Activated CD8-positive, alpha-beta memory T cell treated with anti-CD3 and anti-CD28 coated beads, Interleukin-2, amount 50 U/mL, for 4 hours (primary cell): ENCODE results near the gene MAP2K3.
"Not testable (repeated sequence)": the region's sequence is repeated elsewhere in the genome, so short reads cannot be mapped to it uniquely, and the experiment has no call there.

Source experiments
- DNase-seq: peaks from one replicate; pipeline ENCODE4 v3.0.0-alpha.2; 2020

The MAP2K3 gene

DNA sequence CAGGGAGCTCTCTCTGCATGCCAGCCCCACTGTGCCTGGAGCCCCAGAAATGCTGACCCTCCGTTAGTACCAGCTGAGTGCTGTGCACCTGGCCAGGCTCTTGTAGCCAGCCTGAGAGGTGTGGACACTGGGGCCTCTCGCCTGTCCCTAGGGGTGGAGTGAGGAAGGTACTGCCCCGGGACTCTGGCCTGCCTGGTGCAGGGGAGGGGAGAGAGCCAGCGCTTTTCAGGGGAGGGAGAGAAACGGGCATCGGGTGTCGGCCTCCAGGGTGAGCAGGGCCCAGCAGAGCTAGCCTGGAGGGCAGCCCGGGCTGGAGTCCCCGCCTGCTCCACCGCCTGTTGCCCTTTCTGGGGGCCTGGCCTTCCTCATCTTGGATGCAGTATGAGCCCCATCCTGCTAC is 13.1 kb downstream of the MAP2K3 start:
- no peak for DNase-seq

DNA sequence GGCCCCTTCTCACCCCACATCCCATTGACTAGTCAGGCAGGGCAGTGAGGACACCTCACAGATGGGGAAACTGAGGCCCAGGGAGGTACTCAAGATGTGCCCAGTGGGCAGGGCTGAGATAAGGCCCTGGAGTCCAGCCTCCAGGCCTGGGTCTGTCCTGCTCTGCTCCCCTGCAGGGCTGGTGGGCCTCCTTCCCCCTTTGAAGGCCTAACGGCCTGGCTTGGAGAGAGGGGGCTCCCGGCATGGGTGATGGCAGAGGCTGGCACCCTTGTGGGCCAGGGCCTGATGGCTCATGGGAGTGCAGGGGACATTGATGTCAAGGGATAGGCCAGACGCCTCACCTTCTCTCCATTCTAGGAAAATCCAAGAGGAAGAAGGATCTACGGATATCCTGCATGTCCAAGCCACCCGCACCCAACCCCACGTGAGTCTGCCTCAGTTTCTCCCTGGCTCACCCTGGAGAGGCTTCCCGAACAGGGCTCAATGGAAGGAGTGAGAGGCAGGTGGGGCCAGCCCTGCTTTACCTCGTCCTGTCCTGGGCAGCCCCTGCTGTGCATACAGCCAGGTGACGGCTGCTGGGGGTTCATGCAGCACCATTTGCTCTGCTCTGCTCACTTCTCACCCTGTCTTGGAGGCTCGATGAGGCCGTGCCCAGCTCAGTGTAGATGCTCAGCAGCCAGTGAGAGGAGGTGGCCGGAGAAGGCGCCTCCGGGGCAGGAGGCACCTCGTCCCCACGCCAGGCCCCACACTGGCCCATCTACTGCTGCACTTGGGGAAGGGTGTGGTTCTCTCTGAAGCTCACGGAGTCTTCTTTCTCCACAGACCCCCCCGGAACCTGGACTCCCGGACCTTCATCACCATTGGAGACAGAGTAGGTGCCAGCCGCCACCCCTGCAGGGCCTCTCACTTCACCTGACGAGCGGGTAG is 13.8 kb downstream of the MAP2K3 start:
- no peak for DNase-seq

DNA sequence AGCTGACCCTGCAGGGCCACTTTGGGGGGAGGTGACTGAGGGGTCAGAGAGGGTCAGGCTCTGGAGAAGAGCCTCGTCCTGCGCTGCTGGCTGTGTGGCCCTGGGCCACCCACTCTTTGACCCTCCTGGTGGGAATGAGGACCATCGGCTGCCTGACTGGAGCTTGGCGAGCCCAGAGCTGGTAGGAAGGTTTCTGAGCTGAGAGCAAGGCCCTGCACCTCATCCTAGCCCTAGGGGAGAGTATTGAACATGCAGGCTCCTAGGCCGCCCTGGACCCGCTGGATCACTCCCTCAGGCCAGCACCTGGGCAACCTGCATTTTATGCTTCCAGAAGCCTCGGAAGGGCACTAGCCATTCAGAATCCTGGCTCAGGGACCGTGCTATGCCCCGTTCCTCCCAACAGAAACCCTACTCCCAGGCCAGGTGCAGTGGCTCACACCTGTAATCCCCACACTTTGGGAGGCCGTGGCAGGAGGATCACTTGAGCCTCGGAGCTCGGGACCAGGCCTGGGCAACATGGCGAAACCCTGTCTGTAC is 14.5 kb downstream of the MAP2K3 start:
- no peak for DNase-seq

GRCh38 chr17:21299981-21300600 is 15.6 kb downstream of the MAP2K3 start:
- DNase-seq = no peak

DNA sequence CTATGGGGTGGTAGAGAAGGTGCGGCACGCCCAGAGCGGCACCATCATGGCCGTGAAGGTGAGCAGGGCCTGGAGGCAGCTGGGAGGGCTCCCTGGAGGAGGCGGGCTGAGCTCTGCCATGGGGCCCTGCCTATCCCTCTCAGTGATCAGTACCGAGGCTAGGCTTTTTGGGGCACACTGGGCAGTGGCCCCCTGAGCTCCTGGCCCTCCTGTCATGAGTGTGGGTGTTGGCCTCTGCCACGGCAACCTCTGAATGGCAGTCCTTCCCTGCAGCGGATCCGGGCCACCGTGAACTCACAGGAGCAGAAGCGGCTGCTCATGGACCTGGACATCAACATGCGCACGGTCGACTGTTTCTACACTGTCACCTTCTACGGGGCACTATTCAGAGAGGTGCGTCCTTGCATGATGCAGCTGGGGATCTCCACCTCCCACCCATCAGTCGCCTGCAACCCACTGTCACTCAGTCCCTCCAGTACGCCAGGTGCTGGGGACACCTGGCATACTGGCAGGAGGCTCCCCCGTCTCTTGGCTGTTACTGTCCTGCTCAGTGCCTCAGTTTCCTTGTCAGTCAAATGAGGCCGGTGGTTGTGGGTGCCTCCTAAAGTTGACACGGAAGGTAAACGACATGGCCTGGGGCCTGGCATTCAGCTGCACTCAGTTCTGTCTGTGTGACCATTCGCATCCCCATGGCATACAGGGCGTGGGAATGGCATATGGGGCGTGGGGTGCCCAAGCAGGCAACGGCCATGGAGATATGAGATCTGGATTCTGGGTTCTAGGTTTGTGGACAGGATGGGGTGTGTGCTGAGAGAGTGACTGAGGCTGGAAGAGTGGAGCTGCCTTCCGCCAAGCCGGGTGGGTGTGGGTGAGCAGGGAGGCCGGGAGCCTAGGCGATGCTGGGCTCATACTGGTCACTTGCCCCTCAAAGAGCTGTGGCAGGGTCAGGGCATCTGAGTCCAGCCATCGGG is 16.4 kb downstream of the MAP2K3 start:
- no peak for DNase-seq

GRCh38 chr17:21301593-21302550 is 17.4 kb downstream of the MAP2K3 start:
- DNase-seq = no peak

GRCh38 chr17:21302711-21303425 is 18.4 kb downstream of the MAP2K3 start:
- no peak for DNase-seq

DNA sequence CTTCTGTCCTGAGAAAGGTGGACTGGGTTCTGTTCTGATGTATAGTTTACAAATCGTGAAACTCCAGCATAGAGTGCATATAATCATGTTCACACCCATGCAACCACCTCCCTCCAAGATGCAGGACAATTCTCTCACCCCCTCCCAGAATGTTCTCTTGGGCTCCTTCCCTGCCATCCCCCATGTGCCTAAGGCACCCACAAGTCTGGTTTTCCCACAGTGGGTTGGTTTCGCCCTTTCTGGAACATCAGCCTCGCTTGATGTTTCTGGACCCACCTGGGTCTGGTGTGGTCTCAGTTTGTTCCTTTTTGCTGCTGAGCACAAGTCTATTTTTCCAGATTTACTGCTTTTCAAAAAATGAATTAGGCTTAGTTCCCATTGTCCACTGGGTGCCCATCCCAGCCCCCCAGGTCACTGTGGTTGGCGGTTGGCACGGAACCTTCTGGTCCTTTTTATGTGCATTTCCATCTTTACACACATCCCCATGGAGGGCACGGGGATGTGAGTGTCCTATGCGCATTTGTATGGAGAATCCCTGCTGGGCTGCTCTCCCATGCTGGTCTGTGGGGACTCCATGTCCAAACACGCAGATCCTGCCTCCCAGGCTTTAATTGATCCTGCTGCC is 19.0 kb downstream of the MAP2K3 start:
- DNase-seq = peak; percentile 9

DNA sequence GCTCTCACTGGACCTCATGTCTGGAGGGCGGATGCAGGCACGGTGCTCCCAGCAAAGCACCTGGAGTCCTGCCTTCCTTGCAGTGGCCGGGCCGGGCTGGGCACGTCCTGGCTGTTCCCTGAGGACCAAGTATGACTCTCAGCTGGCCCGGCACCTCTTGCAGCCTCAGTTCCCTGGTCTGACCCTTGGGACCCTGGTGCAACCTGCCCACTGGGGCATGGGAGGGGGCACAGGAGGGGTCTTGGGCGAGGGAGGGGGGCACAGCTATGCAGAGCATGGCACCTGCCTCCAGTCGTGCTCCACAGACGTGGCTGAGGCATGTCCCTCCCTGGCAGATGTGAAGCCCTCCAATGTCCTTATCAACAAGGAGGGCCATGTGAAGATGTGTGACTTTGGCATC is 19.6 kb downstream of the MAP2K3 start:
- DNase-seq = peak; percentile 12

- DNase-seq = peak; percentile 14
Measured at GRCh38 chr17:21304551-21305151, 20.1 kb downstream of the MAP2K3 start.

DNA sequence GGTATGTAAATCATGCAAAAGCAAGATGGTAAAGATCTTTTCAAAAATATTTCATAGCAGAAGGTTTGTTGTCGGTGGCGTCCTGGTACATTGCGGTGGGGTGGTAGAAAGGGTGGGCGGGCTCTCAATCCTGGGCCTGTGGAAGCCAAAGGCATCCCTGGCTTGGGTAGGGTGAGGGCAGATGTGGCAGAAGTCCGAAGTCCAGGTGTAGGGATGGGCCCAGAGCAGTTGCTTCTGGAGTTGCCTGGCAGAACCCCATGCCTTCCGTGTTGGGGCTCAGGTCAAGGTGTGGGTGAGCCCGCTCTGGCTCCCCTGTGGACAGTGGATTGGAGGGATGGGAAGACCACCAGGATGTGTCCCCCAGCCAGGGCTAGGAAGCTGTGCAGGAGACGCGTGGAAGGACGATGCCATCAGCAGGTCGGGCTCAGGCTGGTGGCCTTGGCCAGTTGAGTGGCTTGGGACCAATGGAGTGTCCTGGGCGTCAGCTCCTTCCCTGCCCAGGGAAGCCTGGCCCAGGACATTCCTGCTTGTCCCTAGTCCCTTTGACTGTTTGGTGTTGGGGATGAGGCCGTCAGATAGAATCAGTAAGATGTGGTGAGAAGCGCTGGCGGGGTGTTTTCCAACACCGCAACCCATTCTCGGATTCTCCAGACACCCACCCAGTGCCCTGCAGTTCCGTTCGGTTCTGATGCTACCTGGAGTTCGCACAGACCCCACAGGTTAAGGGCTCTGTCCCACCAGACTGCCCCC is 21.1 kb downstream of the MAP2K3 start:
- peak; percentile 11 for DNase-seq

GRCh38 chr17:21306611-21307272 is 22.2 kb downstream of the MAP2K3 start:
- peak; percentile 8 for DNase-seq

- DNase-seq = not testable (repeated sequence)
Measured at GRCh38 chr17:21307273-21307625, 22.7 kb downstream of the MAP2K3 start.

GRCh38 chr17:21308931-21309381 is 24.4 kb downstream of the MAP2K3 start:
- not testable (repeated sequence) for DNase-seq

GRCh38 chr17:21310061-21310765 is 25.7 kb downstream of the MAP2K3 start:
- DNase-seq = not testable (repeated sequence)

DNA sequence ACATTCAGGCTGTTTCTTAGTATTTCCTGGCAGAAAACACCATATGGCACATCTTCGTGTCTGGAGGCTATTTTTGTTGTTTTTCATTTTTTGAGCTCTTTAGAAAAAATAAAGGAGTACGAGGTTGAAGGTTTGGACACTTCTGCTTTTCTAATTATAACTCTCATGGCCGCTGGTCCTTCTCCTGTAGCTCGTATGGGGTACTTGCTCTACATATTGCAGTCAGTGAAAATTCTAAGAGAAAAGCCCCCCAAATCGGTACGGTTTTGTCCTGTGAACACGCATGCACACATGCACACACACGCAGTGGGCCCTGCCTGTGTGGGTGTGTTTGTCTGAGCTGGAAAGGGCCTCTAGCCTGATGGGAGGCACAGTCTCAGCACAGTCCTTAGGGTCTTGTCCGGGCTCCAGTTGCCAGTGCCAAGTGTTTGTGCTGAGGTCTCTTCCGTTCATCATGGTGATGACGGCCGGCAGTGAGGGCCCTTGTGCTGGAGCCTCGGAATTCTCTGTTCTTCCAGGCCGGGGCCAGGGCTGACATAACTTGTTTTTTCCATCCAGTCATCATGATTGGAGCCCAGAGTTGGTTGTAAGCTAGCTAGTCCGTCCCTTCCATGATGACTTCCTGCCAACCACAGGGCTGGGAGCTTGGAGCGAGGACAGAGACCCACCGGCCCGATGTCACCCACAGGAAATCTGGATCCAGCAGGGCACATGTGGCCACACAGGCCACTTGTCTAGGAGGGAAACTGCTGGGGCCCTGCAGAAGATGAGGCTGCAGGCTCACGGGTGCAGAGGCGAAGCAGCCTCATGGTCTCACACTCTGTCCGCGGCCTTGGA is 26.5 kb downstream of the MAP2K3 start:
- DNase-seq = not testable (repeated sequence)

- DNase-seq = no peak
Measured at GRCh38 chr17:21313320-21313719, 28.8 kb downstream of the MAP2K3 start.
